Stimulated activated naive CD8-positive, alpha-beta T cell treated with anti-CD3 and anti-CD28 coated beads, Interleukin-15, Interleukin-2, amounts not matched to agents 100 ng/mL and 50 ng/mL, for 24 hours (primary cell): ENCODE measurements around the gene MSI2.

Experiments used
- H3K27ac Mint-ChIP-seq: one replicate; pipeline ENCODE4 v1.8.0; 2021; ENCODE audit warnings: mild to moderate bottlenecking, mixed read lengths
- H3K27me3 Mint-ChIP-seq: one replicate; pipeline ENCODE4 v1.8.0; 2021; ENCODE audit warnings: mixed read lengths
- H3K36me3 Mint-ChIP-seq: one replicate; pipeline ENCODE4 v1.8.0; 2021; ENCODE audit warnings: low read depth, mixed read lengths
- H3K4me1 Mint-ChIP-seq: one replicate; pipeline ENCODE4 v1.8.0; 2021; ENCODE audit warnings: low read depth, mixed read lengths
- H3K4me3 Mint-ChIP-seq: one replicate; pipeline ENCODE4 v1.8.0; 2021; ENCODE audit warnings: mild to moderate bottlenecking, mixed read lengths
- H3K9me3 Mint-ChIP-seq: one replicate; pipeline ENCODE4 v1.8.0; 2021; ENCODE audit warnings: mixed read lengths

Gene MSI2

GRCh38 chr17:57562184-57562698 is 305.9 kb downstream of the MSI2 start:
- H3K36me3 Mint-ChIP-seq = no peaks in the 10 kb centered on the region
- H3K4me3 Mint-ChIP-seq = no peak overlapping the region
- no peak overlapping the region for H3K27ac Mint-ChIP-seq
- no peaks in the 10 kb centered on the region for H3K27me3 Mint-ChIP-seq
- no peaks in the 10 kb centered on the region for H3K9me3 Mint-ChIP-seq
- peaks cover 18% of the 10 kb centered on the region for H3K4me1 Mint-ChIP-seq

- Mint-ChIP-seq H3K27ac (no peak overlapping the region), H3K27me3 (no peaks in the 10 kb centered on the region), H3K4me3 (no peak overlapping the region), H3K4me1 (peaks cover 11% of the 10 kb centered on the region), H3K36me3 (no peaks in the 10 kb centered on the region), H3K9me3 (no peaks in the 10 kb centered on the region)
These were observed 307.6 kb downstream of the MSI2 start for GRCh38 chr17:57563958-57564357.

- Mint-ChIP-seq H3K4me3 (no peak overlapping the region), H3K27ac (no peak overlapping the region), H3K9me3 (no peaks in the 10 kb centered on the region), H3K36me3 (no peaks in the 10 kb centered on the region), H3K27me3 (no peaks in the 10 kb centered on the region), H3K4me1 (peaks cover 11% of the 10 kb centered on the region)
These were observed 308.9 kb downstream of the MSI2 start for GRCh38 chr17:57565176-57565575.

- Mint-ChIP-seq H3K4me3 (no peak overlapping the region), H3K4me1 (no peaks in the 10 kb centered on the region), H3K27ac (no peak overlapping the region), H3K27me3 (no peaks in the 10 kb centered on the region), H3K9me3 (no peaks in the 10 kb centered on the region), H3K36me3 (no peaks in the 10 kb centered on the region)
These were observed 310.4 kb downstream of the MSI2 start for GRCh38 chr17:57566721-57567120.

- Mint-ChIP-seq H3K9me3 (no peaks in the 10 kb centered on the region), H3K36me3 (no peaks in the 10 kb centered on the region), H3K4me1 (no peaks in the 10 kb centered on the region), H3K27ac (no peak overlapping the region), H3K27me3 (no peaks in the 10 kb centered on the region), H3K4me3 (no peak overlapping the region)
These were observed 310.9 kb downstream of the MSI2 start for GRCh38 chr17:57567251-57567650.

GRCh38 chr17:57568340-57568739 is 312.0 kb downstream of the MSI2 start:
- Mint-ChIP-seq H3K4me1 (no peaks in the 10 kb centered on the region), H3K27me3 (no peaks in the 10 kb centered on the region), H3K4me3 (no peak overlapping the region), H3K36me3 (no peaks in the 10 kb centered on the region), H3K27ac (no peak overlapping the region), H3K9me3 (no peaks in the 10 kb centered on the region)

GRCh38 chr17:57569021-57569420 is 312.7 kb downstream of the MSI2 start:
- Mint-ChIP-seq H3K4me1 (no peaks in the 10 kb centered on the region), H3K4me3 (no peak overlapping the region), H3K27ac (no peak overlapping the region), H3K27me3 (no peaks in the 10 kb centered on the region), H3K9me3 (no peaks in the 10 kb centered on the region), H3K36me3 (no peaks in the 10 kb centered on the region)

- Mint-ChIP-seq H3K4me3 (no peak overlapping the region), H3K27ac (no peak overlapping the region), H3K9me3 (no peaks in the 10 kb centered on the region), H3K4me1 (no peaks in the 10 kb centered on the region), H3K27me3 (no peaks in the 10 kb centered on the region), H3K36me3 (no peaks in the 10 kb centered on the region)
These were observed 313.5 kb downstream of the MSI2 start for GRCh38 chr17:57569853-57570252.

- Mint-ChIP-seq H3K27me3 (no peaks in the 10 kb centered on the region), H3K36me3 (no peaks in the 10 kb centered on the region), H3K27ac (no peak overlapping the region), H3K9me3 (no peaks in the 10 kb centered on the region), H3K4me3 (no peak overlapping the region), H3K4me1 (no peaks in the 10 kb centered on the region)
These were observed 314.5 kb downstream of the MSI2 start for GRCh38 chr17:57570724-57571344.

- Mint-ChIP-seq H3K27me3 (no peaks in the 10 kb centered on the region), H3K27ac (no peak overlapping the region), H3K9me3 (no peaks in the 10 kb centered on the region), H3K36me3 (no peaks in the 10 kb centered on the region), H3K4me3 (no peak overlapping the region), H3K4me1 (no peaks in the 10 kb centered on the region)
These were observed 315.7 kb downstream of the MSI2 start for GRCh38 chr17:57572062-57572461.

- H3K9me3 Mint-ChIP-seq = no peaks in the 10 kb centered on the region
- no peaks in the 10 kb centered on the region for H3K36me3 Mint-ChIP-seq
- no peaks in the 10 kb centered on the region for H3K27me3 Mint-ChIP-seq
- H3K4me1 Mint-ChIP-seq = no peaks in the 10 kb centered on the region
- H3K4me3 Mint-ChIP-seq = no peak overlapping the region
- H3K27ac Mint-ChIP-seq = no peak overlapping the region
These were observed 316.3 kb downstream of the MSI2 start for GRCh38 chr17:57572600-57572999.

- no peak overlapping the region for H3K4me3 Mint-ChIP-seq
- no peak overlapping the region for H3K27ac Mint-ChIP-seq
- no peaks in the 10 kb centered on the region for H3K9me3 Mint-ChIP-seq
- no peaks in the 10 kb centered on the region for H3K36me3 Mint-ChIP-seq
- peaks cover 7% of the 10 kb centered on the region for H3K4me1 Mint-ChIP-seq
- no peaks in the 10 kb centered on the region for H3K27me3 Mint-ChIP-seq
These were observed 317.8 kb downstream of the MSI2 start for GRCh38 chr17:57574040-57574513.

GRCh38 chr17:57576744-57577143 is 320.4 kb downstream of the MSI2 start:
- H3K27ac Mint-ChIP-seq = no peak overlapping the region
- H3K4me3 Mint-ChIP-seq = no peak overlapping the region
- no peaks in the 10 kb centered on the region for H3K9me3 Mint-ChIP-seq
- peaks cover 16% of the 10 kb centered on the region for H3K4me1 Mint-ChIP-seq
- no peaks in the 10 kb centered on the region for H3K36me3 Mint-ChIP-seq
- H3K27me3 Mint-ChIP-seq = no peaks in the 10 kb centered on the region

- Mint-ChIP-seq H3K27me3 (no peaks in the 10 kb centered on the region), H3K9me3 (no peaks in the 10 kb centered on the region), H3K27ac (no peak overlapping the region), H3K4me1 (peaks cover 16% of the 10 kb centered on the region), H3K36me3 (no peaks in the 10 kb centered on the region), H3K4me3 (no peak overlapping the region)
These were observed 321.7 kb downstream of the MSI2 start for GRCh38 chr17:57577751-57578607.

- Mint-ChIP-seq H3K27me3 (no peaks in the 10 kb centered on the region), H3K27ac (no peak overlapping the region), H3K9me3 (no peaks in the 10 kb centered on the region), H3K4me3 (no peak overlapping the region), H3K4me1 (peaks cover 16% of the 10 kb centered on the region), H3K36me3 (no peaks in the 10 kb centered on the region)
These were observed 322.4 kb downstream of the MSI2 start for GRCh38 chr17:57578608-57579225.
